Measurements from ENCODE around the gene ERFE.

DNA sequence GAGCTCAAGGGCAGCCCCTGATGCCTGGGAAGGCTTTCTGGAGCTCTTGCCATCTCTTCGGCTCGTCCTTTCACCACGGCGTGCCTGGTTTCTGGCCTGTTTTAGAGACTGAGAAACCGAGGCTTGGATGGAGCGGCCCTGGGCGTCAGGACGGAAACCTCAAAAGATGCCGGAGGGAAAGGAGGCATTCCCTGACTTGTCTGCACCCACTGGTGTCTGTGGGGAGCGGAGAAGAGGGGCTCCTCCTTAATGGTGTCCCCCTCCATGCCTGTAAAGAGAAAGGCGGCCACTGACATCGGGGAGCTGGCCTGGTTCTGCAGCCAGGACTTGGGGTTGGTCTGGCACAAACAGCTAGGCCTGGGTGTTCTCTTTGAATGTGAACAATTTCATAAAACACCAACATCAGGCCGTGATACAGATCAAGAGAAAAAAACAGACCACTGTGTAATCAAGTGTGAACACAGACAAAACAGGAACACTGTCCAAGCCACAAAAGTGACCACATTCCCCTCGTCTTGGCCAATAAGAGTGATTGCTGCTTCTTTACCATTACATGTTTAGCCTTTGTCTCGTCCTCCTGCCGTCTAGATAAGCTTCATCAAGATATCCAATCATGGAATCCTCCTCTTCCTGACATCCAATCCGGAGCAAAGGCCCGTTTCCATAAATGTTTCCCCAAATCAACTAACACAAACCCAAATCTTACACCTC is 45.4 kb downstream of the ERFE start:
- peak; percentile 50 for TF ChIP-seq POLR2A (IDR thresholded peaks at IDR 0.05; ENCODE audit: low read length)
- TF ChIP-seq GATA1 (IDR thresholded peaks at IDR 0.05; ENCODE audit: low read depth, low read length) = no peak
